ENCODE results near the gene PLXDC2.
"Not testable (repeated sequence)": the region's sequence is repeated elsewhere in the genome, so short reads cannot be mapped to it uniquely, and the experiment has no call there.

Gene PLXDC2

GRCh38 chr10:20020677-20021076 is 204.4 kb downstream of the PLXDC2 start:
- no peak for DNase-seq (ENCODE audit: low spot score)
- no peak for TF ChIP-seq CTCF (IDR thresholded peaks at IDR 0.05)
- H3K4me3 ChIP-seq = no peak overlapping the region

GRCh38 chr10:20029523-20029922 is 213.3 kb downstream of the PLXDC2 start:
- no peak for TF ChIP-seq CTCF (IDR thresholded peaks at IDR 0.05)
- DNase-seq (ENCODE audit: low spot score) = no peak
- H3K27ac ChIP-seq = no peak overlapping the region
- H3K4me3 ChIP-seq = no peak overlapping the region

More at GRCh38 chr10:20020677-20021076, 204.4 kb downstream of the PLXDC2 start:
- H3K27ac ChIP-seq = no peak overlapping the region

GRCh38 chr10:20033476-20033875 is 217.2 kb downstream of the PLXDC2 start:
- no peak for TF ChIP-seq CTCF (IDR thresholded peaks at IDR 0.05)

GRCh38 chr10:20034732-20035131 is 218.5 kb downstream of the PLXDC2 start:
- no peak overlapping the region for H3K4me3 ChIP-seq
- no peak for TF ChIP-seq CTCF (IDR thresholded peaks at IDR 0.05)
- no peak overlapping the region for H3K27ac ChIP-seq
- DNase-seq (ENCODE audit: low spot score) = no peak

More at GRCh38 chr10:20033476-20033875, 217.2 kb downstream of the PLXDC2 start:
- no peak for DNase-seq (ENCODE audit: low spot score)
- H3K4me3 ChIP-seq = no peak overlapping the region
- no peak overlapping the region for H3K27ac ChIP-seq

- no peak for DNase-seq (ENCODE audit: low spot score)
- no peak for TF ChIP-seq CTCF (IDR thresholded peaks at IDR 0.05)
- Histone ChIP-seq H3K4me3 (no peak overlapping the region), H3K27ac (no peak overlapping the region)
These were observed 223.8 kb downstream of the PLXDC2 start for GRCh38 chr10:20040012-20040411.

- Histone ChIP-seq H3K4me3 (no peak overlapping the region), H3K27ac (no peak overlapping the region)
- no peak for TF ChIP-seq CTCF (IDR thresholded peaks at IDR 0.05)
- no peak for DNase-seq (ENCODE audit: low spot score)
These were observed 225.7 kb downstream of the PLXDC2 start for GRCh38 chr10:20041931-20042330.

GRCh38 chr10:20045100-20045499 is 228.9 kb downstream of the PLXDC2 start:
- not testable (repeated sequence) for H3K27ac ChIP-seq; DNase-seq (ENCODE audit: low spot score); H3K4me3 ChIP-seq

- no peak for DNase-seq (ENCODE audit: low spot score)
- no peak overlapping the region for H3K27ac ChIP-seq
- H3K4me3 ChIP-seq = no peak overlapping the region
- TF ChIP-seq CTCF (IDR thresholded peaks at IDR 0.05) = no peak
These were observed 231.9 kb downstream of the PLXDC2 start for GRCh38 chr10:20048161-20048560.
